GM03348 (cell line): Measurements from ENCODE around the gene SPATA7.

ENCODE experiments used
- DNase-seq: peaks from one replicate; pipeline ENCODE4 v3.0.0; 2012; ENCODE audit warnings: low spot score

SPATA7 gene

DNA sequence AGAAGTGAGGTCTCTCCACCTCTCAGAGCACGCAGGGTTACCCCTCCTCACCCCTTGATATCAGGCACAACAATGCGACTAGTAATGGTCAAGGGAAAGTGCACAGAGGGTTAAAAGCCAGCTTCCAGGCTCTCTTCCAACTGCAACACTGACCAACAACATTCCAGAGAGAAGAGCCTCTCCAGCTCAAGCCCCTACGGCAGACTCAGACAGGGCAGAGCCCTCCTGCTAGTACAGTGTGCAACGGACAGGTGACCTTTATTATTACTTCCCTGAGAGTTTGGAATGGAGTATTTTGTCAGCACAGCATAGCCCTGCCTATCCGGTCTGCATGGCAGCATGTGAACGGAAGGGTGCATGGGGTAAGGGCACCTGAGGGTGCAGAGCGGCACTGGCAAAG lies 96.3 kb downstream of the SPATA7 start:
- DNase-seq, result no peak

DNA sequence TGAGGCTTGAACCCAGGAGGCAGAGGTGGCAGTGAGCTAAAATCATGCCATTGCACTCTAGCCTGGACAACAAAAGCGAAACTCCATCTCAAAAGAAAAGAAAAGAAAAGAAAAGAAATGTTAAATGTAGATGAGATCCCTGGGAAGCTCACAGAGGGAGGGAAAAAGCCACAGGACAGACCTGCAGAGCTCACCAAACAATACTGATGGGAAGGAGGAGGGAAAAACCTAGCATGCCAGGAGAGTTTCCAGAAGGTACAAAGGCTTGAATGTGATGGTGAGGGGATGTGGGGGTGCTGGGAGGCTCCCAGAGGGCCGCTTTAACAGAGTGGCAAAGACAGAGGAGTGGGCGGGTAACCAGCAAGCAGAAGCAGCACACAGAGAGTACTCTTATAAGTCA lies 97.1 kb downstream of the SPATA7 start:
- no peak for DNase-seq
